Measurements from ENCODE around the gene RAP2A.

Gene RAP2A

DNA sequence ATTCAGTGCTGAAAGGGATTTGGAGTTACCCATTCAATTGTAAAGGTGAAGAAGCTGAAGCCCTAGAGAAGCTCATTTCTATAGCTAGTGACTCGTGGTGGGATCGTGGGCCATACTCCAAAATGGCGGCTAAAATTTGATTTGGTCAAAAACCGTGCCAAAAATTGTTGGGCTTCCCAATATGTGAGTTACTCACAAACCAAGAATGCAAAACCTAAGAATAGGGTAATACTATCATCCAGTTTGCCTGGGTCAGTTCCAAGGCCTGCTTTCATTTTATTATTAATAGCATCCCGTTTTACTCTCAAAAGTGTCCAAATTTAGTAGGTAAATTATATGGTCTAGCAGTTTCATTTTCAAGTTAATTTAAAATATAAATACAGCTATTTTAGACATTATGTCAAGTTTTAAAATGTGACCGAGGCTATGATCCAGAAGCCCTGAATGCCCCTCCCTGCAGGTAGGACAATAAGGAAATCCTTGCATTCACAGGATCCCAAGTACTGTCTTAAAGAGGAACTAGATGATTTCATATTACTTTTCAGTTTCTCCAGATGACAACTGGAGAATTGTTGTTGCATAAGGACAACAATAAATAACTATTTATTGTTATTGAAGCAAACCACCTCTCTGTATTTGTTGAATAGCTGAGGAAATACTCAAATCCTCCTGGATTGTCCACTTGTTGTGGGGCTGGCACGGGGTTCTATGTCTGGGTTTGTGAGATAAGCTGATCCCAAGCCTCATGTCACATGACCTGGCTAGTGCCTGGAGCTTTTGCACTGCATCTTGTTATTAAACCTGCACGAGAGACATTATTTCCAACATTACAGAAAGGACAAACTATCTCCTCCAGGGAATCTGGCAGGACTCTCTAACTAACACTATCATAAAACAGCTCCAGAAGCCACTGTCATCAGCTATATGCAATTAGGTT is 11.6 kb upstream of the RAP2A start:
- TF ChIP-seq, protein P1, sequence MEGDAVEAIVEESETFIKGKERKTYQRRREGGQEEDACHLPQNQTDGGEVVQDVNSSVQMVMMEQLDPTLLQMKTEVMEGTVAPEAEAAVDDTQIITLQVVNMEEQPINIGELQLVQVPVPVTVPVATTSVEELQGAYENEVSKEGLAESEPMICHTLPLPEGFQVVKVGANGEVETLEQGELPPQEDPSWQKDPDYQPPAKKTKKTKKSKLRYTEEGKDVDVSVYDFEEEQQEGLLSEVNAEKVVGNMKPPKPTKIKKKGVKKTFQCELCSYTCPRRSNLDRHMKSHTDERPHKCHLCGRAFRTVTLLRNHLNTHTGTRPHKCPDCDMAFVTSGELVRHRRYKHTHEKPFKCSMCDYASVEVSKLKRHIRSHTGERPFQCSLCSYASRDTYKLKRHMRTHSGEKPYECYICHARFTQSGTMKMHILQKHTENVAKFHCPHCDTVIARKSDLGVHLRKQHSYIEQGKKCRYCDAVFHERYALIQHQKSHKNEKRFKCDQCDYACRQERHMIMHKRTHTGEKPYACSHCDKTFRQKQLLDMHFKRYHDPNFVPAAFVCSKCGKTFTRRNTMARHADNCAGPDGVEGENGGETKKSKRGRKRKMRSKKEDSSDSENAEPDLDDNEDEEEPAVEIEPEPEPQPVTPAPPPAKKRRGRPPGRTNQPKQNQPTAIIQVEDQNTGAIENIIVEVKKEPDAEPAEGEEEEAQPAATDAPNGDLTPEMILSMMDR (IDR thresholded peaks at IDR 0.05; ENCODE audit: low read depth, low read length): no peak
- no peak overlapping the region for H3K4me3 ChIP-seq (ENCODE audit: low read depth, low read length)

DNA sequence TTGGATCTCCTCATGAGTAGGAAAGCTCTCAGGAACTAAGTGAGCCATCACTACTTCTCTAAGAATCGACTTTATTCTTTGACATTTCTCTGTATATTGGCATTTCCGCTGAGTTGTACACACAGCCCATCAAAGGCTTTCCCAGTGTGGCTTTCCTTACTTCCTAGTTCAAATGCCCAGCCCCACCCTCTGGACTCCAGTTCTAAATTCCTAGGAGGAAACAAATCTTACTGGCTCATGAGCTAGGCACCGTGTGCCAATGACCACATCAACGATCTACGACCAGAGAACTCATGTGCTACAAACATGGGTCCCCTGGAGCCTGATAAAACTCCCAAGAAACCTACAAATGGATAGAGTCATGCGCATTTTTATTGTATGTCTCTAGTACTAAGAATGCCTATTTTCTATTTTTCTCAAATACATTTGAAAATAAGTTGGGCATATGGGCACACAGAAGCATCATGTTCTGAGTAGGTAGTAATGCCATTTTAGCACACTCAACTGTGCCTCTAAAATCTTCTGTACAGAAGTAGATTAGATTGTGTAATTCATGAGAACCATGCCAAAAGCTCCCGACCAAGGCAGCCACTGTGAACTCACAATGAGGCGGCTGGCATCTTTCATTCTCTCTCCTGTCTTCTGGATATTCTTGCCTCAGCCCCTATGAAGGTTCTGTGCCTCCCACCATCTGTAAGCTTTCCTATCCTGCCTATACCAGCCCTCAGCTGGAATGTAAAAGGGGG is 10.5 kb upstream of the RAP2A start:
- H3K4me3 ChIP-seq (ENCODE audit: low read depth, low read length): no peak overlapping the region
- TF ChIP-seq, protein P1 (IDR thresholded peaks at IDR 0.05; ENCODE audit: low read depth, low read length): no peak

GRCh38 chr13:97425590-97425989 is 8.4 kb upstream of the RAP2A start:
- H3K4me3 ChIP-seq (ENCODE audit: low read depth, low read length): no peak overlapping the region
- TF ChIP-seq, protein P1 (IDR thresholded peaks at IDR 0.05; ENCODE audit: low read depth, low read length): no peak

GRCh38 chr13:97426695-97427094 is 7.3 kb upstream of the RAP2A start:
- TF ChIP-seq, protein P1 (IDR thresholded peaks at IDR 0.05; ENCODE audit: low read depth, low read length): no peak

GRCh38 chr13:97429681-97430081 is 4.3 kb upstream of the RAP2A start:
- peak overlapping the region; percentile 27; the same call in 1 of the 2 replicates for H3K4me3 ChIP-seq (ENCODE audit: low read depth, low read length)
- TF ChIP-seq, protein P1 (IDR thresholded peaks at IDR 0.05; ENCODE audit: low read depth, low read length): no peak

More at GRCh38 chr13:97426695-97427094, 7.3 kb upstream of the RAP2A start:
- H3K4me3 ChIP-seq (ENCODE audit: low read depth, low read length): no peak overlapping the region

DNA sequence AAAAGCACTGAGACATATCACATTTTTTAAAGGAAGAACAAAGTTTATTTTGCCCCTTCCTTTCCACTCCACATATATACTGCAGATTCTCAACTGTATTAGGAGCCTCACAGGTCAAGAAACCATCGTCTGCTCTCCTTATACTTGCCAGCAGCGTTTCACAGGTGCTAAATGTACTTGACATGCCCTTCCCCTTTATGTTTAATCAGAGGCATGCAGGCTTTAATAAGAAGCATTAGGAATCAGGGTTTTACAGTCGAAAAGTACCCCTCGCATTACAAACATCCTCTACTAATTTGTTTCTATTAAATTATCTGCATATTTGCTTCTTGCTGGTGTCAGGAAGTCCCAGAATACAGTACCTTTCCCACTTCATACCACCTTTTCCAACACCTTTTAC is 3.7 kb upstream of the RAP2A start:
- no peak overlapping the region for H3K4me3 ChIP-seq (ENCODE audit: low read depth, low read length)
- TF ChIP-seq, protein P1 (IDR thresholded peaks at IDR 0.05; ENCODE audit: low read depth, low read length): no peak

Measured in WI38 (cell line).